GM23338 (cell line): Measurements from ENCODE around the gene ATG7. TPM values are rescaled to one million over a fixed set of nuclear protein-coding genes. Genes with fewer than 3 reads are reported as not detected.
A peak's percentile ranks its signal among the peaks of the same experiment; 100 is the strongest.

ENCODE experiments used
- ATAC-seq: fragments of 200-7000 bp; cut with Tn5 transposase; 3 replicates; pipeline ENCODE4 v1.9.1; 2020
- DNase-seq: peaks from one replicate; pipeline ENCODE4 v3.0.0-alpha.2; 2015; ENCODE audit warnings: low spot score
- H2AFZ ChIP-seq: fragments of 200-600 bp; sonication (generic); 2 replicates; pipeline ENCODE4 v1.8.0; 2016; ENCODE audit warnings: antibody characterized with exemption, mild to moderate bottlenecking, moderate library complexity
- H3F3A ChIP-seq: fragments of 200-600 bp; sonication (generic); replicated peaks from 2 replicates; pipeline ENCODE4 v1.8.0; 2017; ENCODE audit warnings: antibody characterized with exemption, mixed run types, low read depth
- H3K27ac ChIP-seq: fragments of 200-600 bp; sonication (generic); 2 replicates; pipeline ENCODE4 v1.6.1; 2016; ENCODE audit warnings: low read depth
- H3K27me3 ChIP-seq: fragments of 200-600 bp; sonication (generic); 2 replicates; pipeline ENCODE4 v1.8.0; 2016; ENCODE audit warnings: mild to moderate bottlenecking, mixed run types, moderate library complexity; ENCODE audit not compliant: insufficient read depth
- H3K36me3 ChIP-seq: fragments of 200-600 bp; sonication (generic); 2 replicates; pipeline ENCODE4 v1.8.0; 2016; ENCODE audit warnings: mild to moderate bottlenecking; ENCODE audit not compliant: insufficient read depth
- H3K4me1 ChIP-seq: fragments of 200-600 bp; sonication (generic); 2 replicates; pipeline ENCODE4 v1.8.0; 2016; ENCODE audit warnings: mild to moderate bottlenecking, moderate library complexity; ENCODE audit not compliant: insufficient read depth
- H3K4me2 ChIP-seq: fragments of 200-600 bp; sonication (generic); 2 replicates; pipeline ENCODE4 v1.7.1; 2017; ENCODE audit warnings: mixed run types
- H3K4me3 ChIP-seq: fragments of 200-600 bp; sonication (generic); 2 replicates; pipeline ENCODE4 v1.6.1; 2016; ENCODE audit warnings: mixed run types
- H3K79me2 ChIP-seq: fragments of 200-600 bp; sonication (generic); replicated peaks from 2 replicates; pipeline ENCODE4 v1.8.0; 2017; ENCODE audit warnings: mild to moderate bottlenecking; ENCODE audit not compliant: insufficient read depth
- H3K9me2 ChIP-seq: fragments of 200-600 bp; sonication (generic); 2 replicates; pipeline ENCODE4 v1.8.0; 2017; ENCODE audit not compliant: insufficient read depth
- H4K20me1 ChIP-seq: fragments of 200-600 bp; sonication (generic); replicated peaks from 2 replicates; pipeline ENCODE4 v1.8.0; 2017; ENCODE audit warnings: mild to moderate bottlenecking; ENCODE audit not compliant: insufficient read depth
- H3K27ac Mint-ChIP-seq: 2 replicates; pipeline ENCODE4 v1.8.0; 2020; ENCODE audit warnings: inconsistent platforms, mild to moderate bottlenecking, moderate library complexity, mixed read lengths
- H3K27me3 Mint-ChIP-seq: 3 replicates; pipeline ENCODE4 v1.8.0; 2022; ENCODE audit warnings: low read depth, mild to moderate bottlenecking, moderate library complexity, mixed read lengths, inconsistent platforms; ENCODE audit not compliant: insufficient read depth, poor library complexity
- H3K36me3 Mint-ChIP-seq: 3 replicates; pipeline ENCODE4 v1.8.0; 2021; ENCODE audit warnings: low read depth, mild to moderate bottlenecking, inconsistent platforms, moderate library complexity, mixed read lengths
- H3K4me1 Mint-ChIP-seq: 3 replicates; pipeline ENCODE4 v1.8.0; 2020; ENCODE audit warnings: mild to moderate bottlenecking, inconsistent platforms, mixed read lengths
- H3K4me3 Mint-ChIP-seq: 3 replicates; pipeline ENCODE4 v1.8.0; 2021; ENCODE audit warnings: moderate library complexity, mild to moderate bottlenecking, inconsistent platforms, mixed read lengths
- H3K9me3 Mint-ChIP-seq: 3 replicates; pipeline ENCODE4 v1.8.0; 2020; ENCODE audit warnings: moderate library complexity, mild to moderate bottlenecking, inconsistent platforms, mixed read lengths
- CREB1 ChIP-seq: fragments of 250-450 bp; sonication (Bioruptor Pico); IDR thresholded peaks from 2 replicates; pipeline ENCODE4 v1.5.0; 2020; ENCODE audit warnings: low read depth, mild to moderate bottlenecking, moderate library complexity
- EZH2 ChIP-seq: fragments of 200-600 bp; sonication (generic); IDR thresholded peaks from one replicate; pipeline ENCODE4 v1.8.0; 2017; ENCODE audit warnings: antibody characterized with exemption, mild to moderate bottlenecking, low read depth; ENCODE audit not compliant: unreplicated experiment
- EZH2phosphoT487 ChIP-seq: fragments of 200-600 bp; sonication (generic); IDR thresholded peaks from one replicate; pipeline ENCODE4 v1.8.1; 2018; ENCODE audit warnings: antibody characterized with exemption; ENCODE audit not compliant: unreplicated experiment
- NANOG ChIP-seq: IDR thresholded peaks from 2 replicates; pipeline ENCODE4 v1.6.1; 2016; ENCODE audit warnings: antibody characterized with exemption, borderline replicate concordance
- POLR2AphosphoS5 ChIP-seq: IDR thresholded peaks from 2 replicates; pipeline ENCODE4 v1.6.1; 2016; ENCODE audit warnings: antibody characterized with exemption, low read depth
- STAT1 ChIP-seq: IDR thresholded peaks from one replicate; pipeline ENCODE4 v1.6.1; 2016; ENCODE audit warnings: antibody characterized with exemption; ENCODE audit not compliant: unreplicated experiment
- ZNF114 ChIP-seq: fragments of 250-450 bp; sonication (Bioruptor Pico); IDR thresholded peaks from 2 replicates; pipeline ENCODE4 v1.5.0; 2020; ENCODE audit warnings: mild to moderate bottlenecking, moderate library complexity
- polyA plus RNA-seq: library from polyadenylated mRNA; unstranded; fragments of >200 nt; fragmentation: Nextera tagmentation; extraction: Ambion mirVana; gene quantifications from 2 replicates; pipeline ENCODE4 v1.2.1, GENCODE V29; 2016
- total RNA-seq: library from RNA; depleted of rRNA; stranded (reverse); fragments of >200 nt; shearing (Covaris generic); gene quantifications from 2 replicates; pipeline ENCODE4 v1.2.3, GENCODE V29; 2014
- TF ChIP-seq, protein P1 (sequence below): IDR thresholded peaks from 2 replicates; pipeline ENCODE4 v1.6.1; 2016; ENCODE audit warnings: antibody characterized with exemption
- TF ChIP-seq, protein P2 (sequence below), 2 experiments: fragments of 200-600 bp in 1 of 2; sonication (generic) in 1 of 2; conservative IDR thresholded peaks; 2 replicates each; pipeline versions ENCODE4 v1.5.1 to v1.6.1; 2016 to 2017; ENCODE audit warnings: antibody characterized with exemption in 2 of 2, low read depth in 2 of 2, mild to moderate bottlenecking in 2 of 2, moderate library complexity in 1 of 2

The ATG7 gene
- total and polyA plus RNA-seq, 2 experiments from 2014 or later, result 16.2 to 36.7 TPM

DNA sequence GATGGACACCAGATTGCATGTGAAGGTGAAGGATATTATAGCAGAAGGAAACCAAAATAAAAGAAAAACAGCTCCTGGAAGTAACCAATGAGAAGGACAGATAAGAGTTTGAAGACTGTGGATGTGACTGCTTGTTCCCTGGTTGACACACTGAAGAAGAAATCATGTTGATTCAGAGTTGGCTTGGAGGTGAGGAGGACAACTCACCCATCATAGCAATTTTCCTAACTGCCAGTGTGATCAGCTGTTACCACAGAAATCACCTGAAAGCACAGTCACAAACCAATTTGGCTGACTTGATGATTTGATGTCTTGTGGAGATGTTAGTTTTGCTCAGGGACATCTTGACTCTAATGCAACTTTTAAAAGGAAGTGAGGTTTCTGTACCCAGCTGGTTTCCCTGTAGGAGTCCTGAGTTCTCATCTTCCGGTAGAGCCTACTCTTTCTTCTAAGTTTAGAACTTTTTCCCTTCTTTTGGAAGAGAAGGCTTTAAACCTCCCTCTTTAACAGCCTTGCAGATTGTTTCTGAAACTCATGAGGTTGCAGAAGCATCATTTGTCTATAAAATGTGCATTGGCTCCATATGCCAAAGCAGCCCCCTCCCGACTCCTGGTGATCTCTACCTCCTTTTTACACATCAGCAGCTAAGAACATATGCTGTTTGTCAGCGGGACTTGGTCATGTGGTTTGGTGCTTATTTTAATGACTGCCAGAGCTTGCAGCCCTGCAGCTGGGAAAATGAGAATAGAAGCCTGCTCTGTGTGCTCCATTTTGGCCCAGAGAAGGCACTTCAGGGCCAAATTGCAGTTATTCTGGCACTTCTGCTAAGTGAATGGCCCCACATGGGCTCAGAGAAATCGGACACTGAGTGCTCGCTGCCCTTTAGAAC lies 10.3 kb downstream of the ATG7 start:
- Histone ChIP-seq H3K79me2 (0 out of 2 replicates have a peak, but pooled peaks cover 5% of the 10 kb centered on the region), H3K4me2 (no peak overlapping the region), H3K9me2 (no peaks in the 10 kb centered on the region), H4K20me1 (no peaks in the 10 kb centered on the region; the same call in 1 of the 2 replicates), H3F3A (no peaks in the 10 kb centered on the region), H3K27me3 (no peaks in the 10 kb centered on the region), H3K36me3 (peaks cover 3% of the 10 kb centered on the region; the same call in 1 of the 2 replicates), H3K4me1 (no peaks in the 10 kb centered on the region), H3K27ac (no peak overlapping the region), H3K4me3 (no peak overlapping the region), H2AFZ (no peak overlapping the region)
- no peak for DNase-seq
- Mint-ChIP-seq H3K27me3 (no peaks in the 10 kb centered on the region), H3K9me3 (no peaks in the 10 kb centered on the region), H3K27ac (peak overlapping the region; percentile 28; the same call in 1 of the 2 replicates), H3K4me1 (0 out of 3 replicates have a peak, but pooled peaks cover 3% of the 10 kb centered on the region), H3K4me3 (no peak overlapping the region), H3K36me3 (no peaks in the 10 kb centered on the region; the same call in 2 of the 3 replicates)
- TF ChIP-seq ZNF114 (CRISPR knock-in tag) (no peak), EZH2 (no peak), NANOG (no peak), STAT1 (no peak), CREB1 (CRISPR knock-in tag) (no peak), POLR2AphosphoS5 (no peak)
- TF ChIP-seq, protein P1, sequence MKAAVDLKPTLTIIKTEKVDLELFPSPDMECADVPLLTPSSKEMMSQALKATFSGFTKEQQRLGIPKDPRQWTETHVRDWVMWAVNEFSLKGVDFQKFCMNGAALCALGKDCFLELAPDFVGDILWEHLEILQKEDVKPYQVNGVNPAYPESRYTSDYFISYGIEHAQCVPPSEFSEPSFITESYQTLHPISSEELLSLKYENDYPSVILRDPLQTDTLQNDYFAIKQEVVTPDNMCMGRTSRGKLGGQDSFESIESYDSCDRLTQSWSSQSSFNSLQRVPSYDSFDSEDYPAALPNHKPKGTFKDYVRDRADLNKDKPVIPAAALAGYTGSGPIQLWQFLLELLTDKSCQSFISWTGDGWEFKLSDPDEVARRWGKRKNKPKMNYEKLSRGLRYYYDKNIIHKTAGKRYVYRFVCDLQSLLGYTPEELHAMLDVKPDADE, result no peak
- TF ChIP-seq, protein P2, sequence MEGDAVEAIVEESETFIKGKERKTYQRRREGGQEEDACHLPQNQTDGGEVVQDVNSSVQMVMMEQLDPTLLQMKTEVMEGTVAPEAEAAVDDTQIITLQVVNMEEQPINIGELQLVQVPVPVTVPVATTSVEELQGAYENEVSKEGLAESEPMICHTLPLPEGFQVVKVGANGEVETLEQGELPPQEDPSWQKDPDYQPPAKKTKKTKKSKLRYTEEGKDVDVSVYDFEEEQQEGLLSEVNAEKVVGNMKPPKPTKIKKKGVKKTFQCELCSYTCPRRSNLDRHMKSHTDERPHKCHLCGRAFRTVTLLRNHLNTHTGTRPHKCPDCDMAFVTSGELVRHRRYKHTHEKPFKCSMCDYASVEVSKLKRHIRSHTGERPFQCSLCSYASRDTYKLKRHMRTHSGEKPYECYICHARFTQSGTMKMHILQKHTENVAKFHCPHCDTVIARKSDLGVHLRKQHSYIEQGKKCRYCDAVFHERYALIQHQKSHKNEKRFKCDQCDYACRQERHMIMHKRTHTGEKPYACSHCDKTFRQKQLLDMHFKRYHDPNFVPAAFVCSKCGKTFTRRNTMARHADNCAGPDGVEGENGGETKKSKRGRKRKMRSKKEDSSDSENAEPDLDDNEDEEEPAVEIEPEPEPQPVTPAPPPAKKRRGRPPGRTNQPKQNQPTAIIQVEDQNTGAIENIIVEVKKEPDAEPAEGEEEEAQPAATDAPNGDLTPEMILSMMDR (conservative IDR thresholded peaks at IDR 0.05; ENCODE audit: low read depth in 2 of 2), result no peak
- no peak for ATAC-seq

DNA sequence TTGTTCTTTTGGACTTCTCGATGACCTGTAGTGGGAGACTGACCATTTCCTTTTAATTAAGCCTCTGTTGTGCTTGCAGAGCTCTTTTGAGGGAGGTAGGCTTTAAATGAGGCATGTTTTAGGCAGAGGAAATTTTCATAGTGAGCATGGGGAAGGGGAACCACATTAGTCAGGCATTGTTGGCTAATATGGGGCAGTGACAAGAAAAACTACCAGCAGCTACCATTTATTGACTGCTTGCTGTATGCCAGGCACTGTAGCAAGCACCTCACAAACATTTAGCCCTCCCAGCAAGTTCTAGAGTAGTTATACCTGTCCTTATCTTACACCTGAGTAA lies 10.9 kb downstream of the ATG7 start:
- DNase-seq (no peak), ATAC-seq (no peak)
- Mint-ChIP-seq H3K36me3 (no peaks in the 10 kb centered on the region; the same call in 2 of the 3 replicates), H3K4me3 (no peak overlapping the region), H3K9me3 (no peaks in the 10 kb centered on the region), H3K27me3 (no peaks in the 10 kb centered on the region), H3K27ac (peak overlapping the region; percentile 28; the same call in 1 of the 2 replicates), H3K4me1 (0 out of 3 replicates have a peak, but pooled peaks cover 3% of the 10 kb centered on the region)
- H3K27me3 ChIP-seq, result no peaks in the 10 kb centered on the region
- no peaks in the 10 kb centered on the region for H3F3A ChIP-seq
- no peak overlapping the region for H3K4me2 ChIP-seq
- H3K27ac ChIP-seq, result no peak overlapping the region
- no peak overlapping the region for H2AFZ ChIP-seq
- no peaks in the 10 kb centered on the region for H3K4me1 ChIP-seq
- H3K36me3 ChIP-seq, result peaks cover 3% of the 10 kb centered on the region; the same call in 1 of the 2 replicates
- H4K20me1 ChIP-seq, result no peaks in the 10 kb centered on the region; the same call in 1 of the 2 replicates
- H3K9me2 ChIP-seq, result no peaks in the 10 kb centered on the region
- H3K79me2 ChIP-seq, result 0 out of 2 replicates have a peak, but pooled peaks cover 5% of the 10 kb centered on the region
- H3K4me3 ChIP-seq, result no peak overlapping the region
- no peak for TF ChIP-seq ZNF114 (CRISPR knock-in tag)
- no peak for TF ChIP-seq EZH2
- no peak for TF ChIP-seq EZH2phosphoT487
